Neutrophil (primary cell): ENCODE results near the gene MRC1.

Experiments used
- H3K27ac ChIP-seq: fragments of 200-600 bp; sonication (generic); 2 replicates; pipeline ENCODE4 v1.5.1; 2016; ENCODE audit warnings: mild to moderate bottlenecking, moderate library complexity
- H3K27me3 ChIP-seq: fragments of 200-600 bp; sonication (generic); 2 replicates; pipeline ENCODE4 v1.6.0; 2016; ENCODE audit warnings: mild to moderate bottlenecking
- H3K36me3 ChIP-seq: fragments of 200-600 bp; sonication (generic); 2 replicates; pipeline ENCODE4 v1.5.1; 2017
- H3K4me1 ChIP-seq, 2 experiments: fragments of 200-600 bp in 1 of 2; sonication (generic) in 1 of 2; 1 replicate in 1 of 2; 2 replicates in 1 of 2; pipeline versions ENCODE4 v1.5.1 to v1.6.1; 2013 to 2016; ENCODE audit warnings: low read depth in 1 of 2, low read length in 1 of 2, mild to moderate bottlenecking in 1 of 2, moderate library complexity in 1 of 2; ENCODE audit not compliant: control insufficient read depth in 1 of 2, insufficient read depth in 1 of 2
- H3K4me3 ChIP-seq, 2 experiments: fragments of 200-600 bp in 1 of 2; sonication (generic) in 1 of 2; 1 replicate in 1 of 2; 2 replicates in 1 of 2; pipeline ENCODE4 v1.5.1; 2013 to 2016; ENCODE audit warnings: low read depth in 1 of 2, low read length in 1 of 2, mild to moderate bottlenecking in 1 of 2, moderate library complexity in 1 of 2
- H3K9me3 ChIP-seq: fragments of 200-600 bp; sonication (generic); 2 replicates; pipeline ENCODE4 v1.5.1; 2016
- TF ChIP-seq, protein P1 (sequence below): fragments of 200-600 bp; sonication (generic); IDR thresholded peaks from 2 replicates; pipeline ENCODE4 v1.5.1; 2016; ENCODE audit warnings: antibody characterized with exemption

MRC1 gene

DNA sequence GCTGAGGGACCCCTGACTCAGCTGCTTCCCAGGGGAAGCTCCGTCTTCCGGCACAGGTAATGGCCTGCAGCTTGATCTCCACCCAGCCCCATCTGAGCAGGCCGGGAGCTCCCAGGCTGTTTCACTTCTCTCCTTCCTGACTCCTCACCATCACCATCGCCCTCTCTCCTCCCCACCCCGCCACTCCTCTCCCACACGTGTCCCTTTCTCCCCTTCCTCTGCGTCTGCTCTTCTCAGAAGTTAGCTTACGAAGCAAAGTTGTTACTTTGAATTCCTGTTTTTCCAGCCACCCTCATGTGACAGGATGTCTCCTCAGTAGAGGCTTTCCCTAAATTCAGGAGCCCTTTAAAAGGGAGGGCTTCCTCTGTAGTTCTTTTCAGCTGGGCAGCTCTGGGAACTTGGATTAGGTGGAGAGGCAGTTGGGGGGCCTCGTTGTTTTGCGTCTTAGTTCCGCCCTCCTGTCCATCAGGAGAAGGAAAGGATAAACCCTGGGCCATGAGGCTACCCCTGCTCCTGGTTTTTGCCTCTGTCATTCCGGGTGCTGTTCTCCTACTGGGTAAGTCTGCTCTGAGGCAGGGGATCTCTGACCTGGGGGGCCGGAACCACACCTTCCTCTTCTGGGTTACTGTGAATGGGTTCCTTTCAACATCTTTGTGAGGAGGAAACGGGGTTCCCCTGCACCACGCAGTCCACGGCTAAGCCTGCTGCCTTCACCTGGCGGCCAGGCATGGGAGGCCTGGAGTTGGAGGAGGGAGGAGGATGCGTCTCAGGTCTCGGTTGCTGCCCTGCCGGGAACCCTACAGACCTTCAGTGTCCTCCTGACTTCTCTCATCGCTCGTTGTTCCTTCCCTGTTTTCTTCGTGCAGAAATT, at the start of gene MRC1:
Gene MRC1, plus strand, starts transcription at position 378 of the 871 bp plus-strand sequence. Its CDS starts 118 bp downstream, at position 496.
- TF ChIP-seq, protein P1, sequence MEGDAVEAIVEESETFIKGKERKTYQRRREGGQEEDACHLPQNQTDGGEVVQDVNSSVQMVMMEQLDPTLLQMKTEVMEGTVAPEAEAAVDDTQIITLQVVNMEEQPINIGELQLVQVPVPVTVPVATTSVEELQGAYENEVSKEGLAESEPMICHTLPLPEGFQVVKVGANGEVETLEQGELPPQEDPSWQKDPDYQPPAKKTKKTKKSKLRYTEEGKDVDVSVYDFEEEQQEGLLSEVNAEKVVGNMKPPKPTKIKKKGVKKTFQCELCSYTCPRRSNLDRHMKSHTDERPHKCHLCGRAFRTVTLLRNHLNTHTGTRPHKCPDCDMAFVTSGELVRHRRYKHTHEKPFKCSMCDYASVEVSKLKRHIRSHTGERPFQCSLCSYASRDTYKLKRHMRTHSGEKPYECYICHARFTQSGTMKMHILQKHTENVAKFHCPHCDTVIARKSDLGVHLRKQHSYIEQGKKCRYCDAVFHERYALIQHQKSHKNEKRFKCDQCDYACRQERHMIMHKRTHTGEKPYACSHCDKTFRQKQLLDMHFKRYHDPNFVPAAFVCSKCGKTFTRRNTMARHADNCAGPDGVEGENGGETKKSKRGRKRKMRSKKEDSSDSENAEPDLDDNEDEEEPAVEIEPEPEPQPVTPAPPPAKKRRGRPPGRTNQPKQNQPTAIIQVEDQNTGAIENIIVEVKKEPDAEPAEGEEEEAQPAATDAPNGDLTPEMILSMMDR: no peak
- H3K27ac ChIP-seq: no peak within 1 kb of the TSS
- peaks cover 5 to 7% of the 10 kb centered on the region in 2 experiments for H3K4me1 ChIP-seq
- H3K27me3 ChIP-seq: peaks cover 16% of the 10 kb centered on the region
- no peaks in the 10 kb centered on the region for H3K9me3 ChIP-seq
- no peak within 1 kb of the TSS for H3K4me3 ChIP-seq
- no peaks in the 10 kb centered on the region for H3K36me3 ChIP-seq

DNA sequence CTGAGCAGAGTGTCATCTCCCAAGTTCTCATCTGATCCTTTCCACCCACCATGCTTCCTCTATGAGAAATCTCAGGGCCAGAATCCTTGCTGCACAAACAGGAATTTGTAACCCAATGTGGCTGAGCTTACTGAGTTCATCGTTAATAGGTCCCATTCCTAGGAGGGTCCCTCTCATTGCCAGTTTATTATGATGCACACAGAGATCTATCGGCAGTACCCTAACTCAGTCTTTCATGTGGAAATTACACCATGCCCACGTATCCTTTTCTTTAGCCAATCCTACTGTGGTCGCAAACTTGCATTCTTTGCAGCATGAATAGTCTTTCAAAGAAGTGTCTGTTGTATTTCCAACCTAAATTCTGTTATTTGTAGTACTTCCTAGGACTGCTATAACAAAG, 45.0 kb upstream of the MRC1 start:
- Histone ChIP-seq H3K4me1 (no peaks in the 10 kb centered on the region), H3K9me3 (no peaks in the 10 kb centered on the region), H3K4me3 (no peak overlapping the region), H3K36me3 (no peaks in the 10 kb centered on the region), H3K27me3 (no peaks in the 10 kb centered on the region), H3K27ac (no peak overlapping the region)
- TF ChIP-seq, protein P1: no peak

DNA sequence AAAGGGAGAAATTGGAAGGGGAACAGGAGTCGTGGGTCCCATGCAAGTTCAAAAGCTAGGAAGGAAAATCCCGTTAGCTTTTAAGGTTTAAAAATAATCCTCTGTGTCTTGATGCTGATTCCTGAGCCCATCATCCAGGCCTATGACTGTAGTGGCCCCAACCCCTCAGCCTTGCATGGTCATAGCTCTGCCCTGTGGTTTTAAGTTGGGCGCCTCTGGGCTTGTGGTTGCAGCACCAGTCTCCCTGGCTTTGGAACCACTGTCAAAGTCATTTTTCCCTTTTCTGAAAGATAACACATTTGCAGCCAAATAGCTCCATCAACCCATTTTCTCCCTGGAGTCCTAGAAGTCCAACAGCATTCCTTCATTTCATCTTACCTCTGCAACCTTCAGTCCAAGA, 43.5 kb upstream of the MRC1 start:
- Histone ChIP-seq H3K4me1 (no peaks in the 10 kb centered on the region), H3K27me3 (no peaks in the 10 kb centered on the region), H3K9me3 (no peaks in the 10 kb centered on the region), H3K36me3 (no peaks in the 10 kb centered on the region), H3K4me3 (no peak overlapping the region), H3K27ac (no peak overlapping the region)
- TF ChIP-seq, protein P1: no peak

DNA sequence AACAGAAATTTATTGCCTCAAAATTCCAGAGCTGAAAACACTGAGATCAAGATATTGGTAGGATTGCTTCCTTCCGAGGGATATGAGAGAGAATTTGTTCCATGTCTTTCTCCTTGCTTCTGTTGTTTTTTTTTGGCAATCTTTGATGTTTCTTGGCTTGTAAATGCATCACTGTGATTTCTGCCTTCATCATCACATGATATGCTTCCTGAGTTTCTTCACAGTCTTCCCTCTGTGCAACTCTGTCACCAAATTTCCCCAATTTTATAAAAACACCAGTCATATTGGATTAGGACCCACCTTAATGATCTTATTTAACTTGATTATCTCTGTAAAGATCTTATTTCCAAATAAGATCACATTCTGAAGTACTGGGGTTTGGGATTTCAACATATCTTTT, 42.4 kb upstream of the MRC1 start:
- TF ChIP-seq, protein P1: no peak
- no peaks in the 10 kb centered on the region for H3K36me3 ChIP-seq
- no peak overlapping the region for H3K4me3 ChIP-seq
- H3K4me1 ChIP-seq: no peaks in the 10 kb centered on the region
- no peaks in the 10 kb centered on the region for H3K27me3 ChIP-seq
- H3K9me3 ChIP-seq: no peaks in the 10 kb centered on the region
- H3K27ac ChIP-seq: no peak overlapping the region

DNA sequence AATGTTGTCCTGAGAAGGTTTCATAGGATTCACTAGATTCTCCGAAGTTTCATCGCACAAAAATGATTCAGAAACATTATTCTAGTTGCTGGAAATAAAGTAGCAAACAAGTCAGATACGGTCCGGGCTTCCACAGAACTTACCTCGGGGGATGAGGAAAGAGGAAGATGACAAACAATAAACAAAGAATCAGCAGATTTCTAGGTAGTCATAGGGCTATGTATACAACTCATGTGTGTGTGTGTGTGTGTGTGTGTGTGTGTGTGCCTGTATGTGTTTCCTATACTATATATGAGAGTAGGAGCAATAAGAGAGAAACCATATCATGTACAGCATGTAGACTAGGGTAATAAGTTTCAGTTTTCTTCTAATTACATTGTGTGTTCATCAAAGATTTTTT, 40.7 kb upstream of the MRC1 start:
- Histone ChIP-seq H3K4me3 (no peak overlapping the region), H3K36me3 (no peaks in the 10 kb centered on the region), H3K4me1 (no peaks in the 10 kb centered on the region), H3K9me3 (no peaks in the 10 kb centered on the region), H3K27ac (no peak overlapping the region), H3K27me3 (no peaks in the 10 kb centered on the region)
- TF ChIP-seq, protein P1: no peak
